ENCODE measurements around the gene TMEM98. TPM values are rescaled to one million over a fixed set of nuclear protein-coding genes. Genes with fewer than 3 reads are reported as not detected.

The TMEM98 gene, protein sequence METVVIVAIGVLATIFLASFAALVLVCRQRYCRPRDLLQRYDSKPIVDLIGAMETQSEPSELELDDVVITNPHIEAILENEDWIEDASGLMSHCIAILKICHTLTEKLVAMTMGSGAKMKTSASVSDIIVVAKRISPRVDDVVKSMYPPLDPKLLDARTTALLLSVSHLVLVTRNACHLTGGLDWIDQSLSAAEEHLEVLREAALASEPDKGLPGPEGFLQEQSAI
- 92.7 and 97.6 TPM in 2 replicates for total RNA-seq
- long read RNA-seq, full-length matches to known transcripts, result 450 of 543 reads
- long read RNA-seq, partial matches to known transcripts, result 44 of 543 reads
- long read RNA-seq, other reads (novel, unspliced or antisense), result 49 of 543 reads

DNA sequence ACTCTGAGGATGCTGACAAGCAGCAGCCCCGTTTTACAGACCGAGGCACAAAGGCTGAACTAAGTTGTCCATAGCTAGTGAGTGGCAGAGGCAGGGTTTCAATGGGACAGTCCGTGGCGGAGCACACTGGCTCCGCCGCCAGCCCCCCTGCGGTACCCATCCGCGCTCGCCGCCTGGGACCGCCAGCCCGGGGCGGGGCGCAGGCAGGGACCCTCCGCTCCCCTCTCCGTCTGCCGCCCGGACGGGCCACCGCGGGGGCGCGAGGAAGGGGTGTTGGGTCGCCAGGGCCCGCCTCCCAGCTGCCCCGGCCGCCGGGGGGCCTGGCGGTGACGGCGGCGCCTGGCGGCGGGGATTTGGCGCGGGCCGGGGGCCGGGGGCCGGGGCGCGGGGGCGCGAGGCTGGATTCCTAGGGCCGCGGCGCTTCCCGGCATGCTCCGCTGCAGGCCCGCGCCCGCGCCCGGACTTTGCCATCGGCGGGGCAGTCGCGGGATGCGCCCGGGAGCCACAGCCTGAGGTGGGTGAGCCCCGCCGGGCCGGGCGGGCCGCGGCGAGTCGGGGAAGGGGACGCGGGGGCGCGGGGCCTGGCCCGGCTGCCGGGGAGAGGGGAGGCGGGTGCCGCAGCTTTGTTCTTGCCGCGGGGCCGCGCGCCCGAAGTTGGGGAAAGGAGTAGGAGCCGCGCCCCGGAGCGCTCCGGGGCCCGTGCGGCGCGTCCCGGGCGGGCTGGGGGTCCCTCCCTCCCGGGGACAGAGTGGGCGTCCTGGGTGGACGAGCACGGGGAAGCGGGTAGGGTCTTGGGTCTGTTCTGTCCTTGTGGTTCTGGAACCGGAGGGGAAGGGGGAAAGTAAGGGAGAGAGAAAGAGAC lies at the start of gene TMEM98:
Gene TMEM98 (plus strand): TSS at position 430 of the 862 bp plus-strand sequence. CDS start 3,376 bp downstream, outside the sequence.
- TF ChIP-seq CTCF (IDR thresholded peaks at IDR 0.05), result no peak
- Mint-ChIP-seq H3K27ac (ENCODE audit: unreplicated experiment) (peak within 1 kb of the TSS; percentile 67), H3K4me1 (ENCODE audit: unreplicated experiment) (peaks cover 8% of the 10 kb centered on the region), H3K9me3 (ENCODE audit: unreplicated experiment) (no peaks in the 10 kb centered on the region), H3K4me3 (ENCODE audit: unreplicated experiment) (peak within 1 kb of the TSS; percentile 76), H3K36me3 (ENCODE audit: unreplicated experiment) (peaks cover 7% of the 10 kb centered on the region), H3K27me3 (ENCODE audit: unreplicated experiment) (no peaks in the 10 kb centered on the region)
- no peak for DNase-seq (ENCODE audit: extremely low spot score, unreplicated experiment)

GRCh38 chr17:32878211-32878610 lies 49.7 kb upstream of the TMEM98 start:
- TF ChIP-seq CTCF (IDR thresholded peaks at IDR 0.05), result no peak
- Mint-ChIP-seq H3K27me3 (ENCODE audit: unreplicated experiment) (peaks cover 13% of the 10 kb centered on the region), H3K4me1 (ENCODE audit: unreplicated experiment) (peaks cover 14% of the 10 kb centered on the region), H3K9me3 (ENCODE audit: unreplicated experiment) (no peaks in the 10 kb centered on the region), H3K27ac (ENCODE audit: unreplicated experiment) (no peak overlapping the region), H3K36me3 (ENCODE audit: unreplicated experiment) (no peaks in the 10 kb centered on the region), H3K4me3 (ENCODE audit: unreplicated experiment) (peak overlapping the region; percentile 79)
- no peak for DNase-seq (ENCODE audit: extremely low spot score, unreplicated experiment)

DNA sequence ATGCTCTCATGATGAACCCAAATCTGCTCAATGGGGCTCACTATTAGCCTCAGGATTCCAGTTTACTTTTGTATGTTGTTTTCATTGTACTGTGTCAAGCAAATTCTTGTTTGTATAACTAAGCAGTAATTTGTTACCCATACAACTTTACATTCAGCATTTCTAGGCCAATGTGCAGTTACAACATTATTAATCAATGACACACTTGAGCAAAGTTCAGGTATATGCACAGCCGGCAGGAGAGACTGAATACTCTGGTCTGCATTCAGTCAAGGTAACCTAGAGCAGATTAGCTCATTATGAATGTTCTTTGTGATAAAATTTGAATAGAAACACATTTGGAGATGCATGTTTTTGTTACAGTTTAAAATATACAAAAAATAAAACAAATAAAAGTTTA lies 48.8 kb upstream of the TMEM98 start:
- DNase-seq (ENCODE audit: extremely low spot score, unreplicated experiment), result no peak
- Mint-ChIP-seq H3K27ac (ENCODE audit: unreplicated experiment) (no peak overlapping the region), H3K27me3 (ENCODE audit: unreplicated experiment) (peaks cover 15% of the 10 kb centered on the region), H3K4me1 (ENCODE audit: unreplicated experiment) (peaks cover 14% of the 10 kb centered on the region), H3K9me3 (ENCODE audit: unreplicated experiment) (no peaks in the 10 kb centered on the region), H3K4me3 (ENCODE audit: unreplicated experiment) (no peak overlapping the region), H3K36me3 (ENCODE audit: unreplicated experiment) (no peaks in the 10 kb centered on the region)
- TF ChIP-seq CTCF (IDR thresholded peaks at IDR 0.05), result no peak

GRCh38 chr17:32880671-32881453 lies 47.1 kb upstream of the TMEM98 start:
- no peak for DNase-seq (ENCODE audit: extremely low spot score, unreplicated experiment)
- no peaks in the 10 kb centered on the region for H3K36me3 Mint-ChIP-seq (ENCODE audit: unreplicated experiment)
- H3K4me1 Mint-ChIP-seq (ENCODE audit: unreplicated experiment), result peaks cover 12% of the 10 kb centered on the region
- TF ChIP-seq CTCF (IDR thresholded peaks at IDR 0.05), result no peak
- H3K9me3 Mint-ChIP-seq (ENCODE audit: unreplicated experiment), result no peaks in the 10 kb centered on the region
- H3K4me3 Mint-ChIP-seq (ENCODE audit: unreplicated experiment), result no peak overlapping the region
- peaks cover 21% of the 10 kb centered on the region for H3K27me3 Mint-ChIP-seq (ENCODE audit: unreplicated experiment)
- no peak overlapping the region for H3K27ac Mint-ChIP-seq (ENCODE audit: unreplicated experiment)

Data from osteocyte (in vitro differentiated cells).